Tibial nerve (tissue), 4 donors: ENCODE data around the gene C6orf89.

Experiments used
- EP300 ChIP-seq, 2 donors: sonication (generic); formaldehyde crosslinking; IDR thresholded peaks; one replicate each; pipeline ENCODE4 v1.6.1; 2017; ENCODE audit warnings: antibody characterized with exemption in 2 of 2, mild to moderate bottlenecking in 1 of 2
- POLR2A ChIP-seq, 2 donors: fragments of 450-650 bp; IDR thresholded peaks; one replicate each; pipeline ENCODE4 v1.6.1; 2017; ENCODE audit warnings: antibody characterized with exemption in 2 of 2, mild to moderate bottlenecking in 2 of 2, moderate library complexity in 2 of 2
- TF ChIP-seq, protein P1 (sequence below), 5 experiments: fragments of 200-600 bp in 3 of 5; fragments of 450-650 bp in 2 of 5; sonication (generic) in 3 of 5; IDR thresholded peaks; one replicate each; pipeline ENCODE4 v1.5.1; 2016 to 2019; ENCODE audit warnings: antibody characterized with exemption in 5 of 5, mild to moderate bottlenecking in 3 of 5, moderate library complexity in 2 of 5

DNA sequence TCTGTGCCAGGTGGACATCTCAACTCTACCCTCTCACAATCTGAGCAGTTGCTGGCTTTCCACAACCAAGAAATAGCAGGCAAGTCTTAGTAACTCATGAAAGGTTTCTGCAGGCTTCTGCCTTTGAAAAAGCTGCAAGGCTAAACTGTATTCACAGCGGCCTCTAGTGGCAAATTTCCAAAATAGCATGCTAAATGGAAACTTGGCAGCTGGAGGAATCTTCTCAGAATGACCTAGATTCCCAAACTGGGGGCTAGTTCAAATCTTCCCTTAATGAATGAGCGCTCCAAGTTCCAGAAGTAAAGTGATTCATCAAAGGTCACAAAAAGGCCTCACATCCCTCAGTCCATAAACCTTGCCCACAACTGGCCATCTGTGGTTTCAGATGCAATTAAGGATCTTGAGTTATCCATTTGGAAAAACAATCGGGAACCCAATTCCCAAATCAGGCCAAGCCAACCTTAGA, 34.6 kb upstream of the C6orf89 start:
- TF ChIP-seq, protein P1, sequence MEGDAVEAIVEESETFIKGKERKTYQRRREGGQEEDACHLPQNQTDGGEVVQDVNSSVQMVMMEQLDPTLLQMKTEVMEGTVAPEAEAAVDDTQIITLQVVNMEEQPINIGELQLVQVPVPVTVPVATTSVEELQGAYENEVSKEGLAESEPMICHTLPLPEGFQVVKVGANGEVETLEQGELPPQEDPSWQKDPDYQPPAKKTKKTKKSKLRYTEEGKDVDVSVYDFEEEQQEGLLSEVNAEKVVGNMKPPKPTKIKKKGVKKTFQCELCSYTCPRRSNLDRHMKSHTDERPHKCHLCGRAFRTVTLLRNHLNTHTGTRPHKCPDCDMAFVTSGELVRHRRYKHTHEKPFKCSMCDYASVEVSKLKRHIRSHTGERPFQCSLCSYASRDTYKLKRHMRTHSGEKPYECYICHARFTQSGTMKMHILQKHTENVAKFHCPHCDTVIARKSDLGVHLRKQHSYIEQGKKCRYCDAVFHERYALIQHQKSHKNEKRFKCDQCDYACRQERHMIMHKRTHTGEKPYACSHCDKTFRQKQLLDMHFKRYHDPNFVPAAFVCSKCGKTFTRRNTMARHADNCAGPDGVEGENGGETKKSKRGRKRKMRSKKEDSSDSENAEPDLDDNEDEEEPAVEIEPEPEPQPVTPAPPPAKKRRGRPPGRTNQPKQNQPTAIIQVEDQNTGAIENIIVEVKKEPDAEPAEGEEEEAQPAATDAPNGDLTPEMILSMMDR (IDR thresholded peaks at IDR 0.05): peak; percentile 50 to 65 (median 63)
- no peak for TF ChIP-seq POLR2A (IDR thresholded peaks at IDR 0.05)
- peak in 1 of 2 donors; percentile 35 for TF ChIP-seq EP300 (IDR thresholded peaks at IDR 0.05)
